Gastrocnemius medialis (tissue), 4 donors: Measurements from ENCODE around the gene VAPA.

Experiments
- POLR2A ChIP-seq, 2 donors: fragments of 450-650 bp; IDR thresholded peaks; one replicate each; pipeline ENCODE4 v1.6.1; 2017; ENCODE audit warnings: antibody characterized with exemption in 2 of 2, mild to moderate bottlenecking in 2 of 2, moderate library complexity in 2 of 2
- TF ChIP-seq, protein P1 (sequence below), 5 experiments: fragments of 450-650 bp in 3 of 5; fragments of 200-600 bp in 2 of 5; sonication (generic) in 2 of 5; IDR thresholded peaks in 4 of 5; conservative IDR thresholded peaks in 1 of 5; 1 replicate in 4 of 5; 2 replicates in 1 of 5; pipeline ENCODE4 v1.5.1; 2016 to 2019; ENCODE audit warnings: antibody characterized with exemption in 5 of 5, mild to moderate bottlenecking in 3 of 5, moderate library complexity in 3 of 5

DNA sequence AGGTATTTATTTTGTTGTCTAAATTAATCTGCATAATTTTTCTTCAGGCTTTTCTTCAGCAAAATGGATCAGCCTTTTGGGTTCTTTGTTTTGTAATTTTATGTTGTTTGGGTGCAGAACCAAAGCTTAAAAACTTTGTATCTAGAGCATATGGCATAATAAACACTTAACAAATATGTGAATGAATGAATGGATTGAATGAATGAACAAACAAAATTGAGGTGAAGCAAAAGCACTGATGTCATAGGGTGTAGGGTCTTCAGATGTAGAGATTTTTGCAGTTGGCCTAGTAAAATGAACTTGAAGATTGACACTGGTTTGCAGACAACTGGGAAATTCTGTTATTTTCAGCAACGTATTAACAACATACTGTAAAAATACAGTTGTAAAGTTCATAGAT is 17.3 kb downstream of the VAPA start:
- TF ChIP-seq POLR2A (IDR thresholded peaks at IDR 0.05), result no peak
- TF ChIP-seq, protein P1, sequence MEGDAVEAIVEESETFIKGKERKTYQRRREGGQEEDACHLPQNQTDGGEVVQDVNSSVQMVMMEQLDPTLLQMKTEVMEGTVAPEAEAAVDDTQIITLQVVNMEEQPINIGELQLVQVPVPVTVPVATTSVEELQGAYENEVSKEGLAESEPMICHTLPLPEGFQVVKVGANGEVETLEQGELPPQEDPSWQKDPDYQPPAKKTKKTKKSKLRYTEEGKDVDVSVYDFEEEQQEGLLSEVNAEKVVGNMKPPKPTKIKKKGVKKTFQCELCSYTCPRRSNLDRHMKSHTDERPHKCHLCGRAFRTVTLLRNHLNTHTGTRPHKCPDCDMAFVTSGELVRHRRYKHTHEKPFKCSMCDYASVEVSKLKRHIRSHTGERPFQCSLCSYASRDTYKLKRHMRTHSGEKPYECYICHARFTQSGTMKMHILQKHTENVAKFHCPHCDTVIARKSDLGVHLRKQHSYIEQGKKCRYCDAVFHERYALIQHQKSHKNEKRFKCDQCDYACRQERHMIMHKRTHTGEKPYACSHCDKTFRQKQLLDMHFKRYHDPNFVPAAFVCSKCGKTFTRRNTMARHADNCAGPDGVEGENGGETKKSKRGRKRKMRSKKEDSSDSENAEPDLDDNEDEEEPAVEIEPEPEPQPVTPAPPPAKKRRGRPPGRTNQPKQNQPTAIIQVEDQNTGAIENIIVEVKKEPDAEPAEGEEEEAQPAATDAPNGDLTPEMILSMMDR (IDR thresholded peaks at IDR 0.05 in 4 of 5, conservative IDR thresholded peaks at IDR 0.05 in 1 of 5), result no peak
